ENCODE measurements around the gene HIPK2.

- TF ChIP-seq, protein P1, sequence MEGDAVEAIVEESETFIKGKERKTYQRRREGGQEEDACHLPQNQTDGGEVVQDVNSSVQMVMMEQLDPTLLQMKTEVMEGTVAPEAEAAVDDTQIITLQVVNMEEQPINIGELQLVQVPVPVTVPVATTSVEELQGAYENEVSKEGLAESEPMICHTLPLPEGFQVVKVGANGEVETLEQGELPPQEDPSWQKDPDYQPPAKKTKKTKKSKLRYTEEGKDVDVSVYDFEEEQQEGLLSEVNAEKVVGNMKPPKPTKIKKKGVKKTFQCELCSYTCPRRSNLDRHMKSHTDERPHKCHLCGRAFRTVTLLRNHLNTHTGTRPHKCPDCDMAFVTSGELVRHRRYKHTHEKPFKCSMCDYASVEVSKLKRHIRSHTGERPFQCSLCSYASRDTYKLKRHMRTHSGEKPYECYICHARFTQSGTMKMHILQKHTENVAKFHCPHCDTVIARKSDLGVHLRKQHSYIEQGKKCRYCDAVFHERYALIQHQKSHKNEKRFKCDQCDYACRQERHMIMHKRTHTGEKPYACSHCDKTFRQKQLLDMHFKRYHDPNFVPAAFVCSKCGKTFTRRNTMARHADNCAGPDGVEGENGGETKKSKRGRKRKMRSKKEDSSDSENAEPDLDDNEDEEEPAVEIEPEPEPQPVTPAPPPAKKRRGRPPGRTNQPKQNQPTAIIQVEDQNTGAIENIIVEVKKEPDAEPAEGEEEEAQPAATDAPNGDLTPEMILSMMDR (IDR thresholded peaks at IDR 0.05), result no peak
- no peak for TF ChIP-seq POLR2A (IDR thresholded peaks at IDR 0.05)
These were observed 113.4 kb downstream of the HIPK2 start for GRCh38 chr7:139664434-139664833.
